Panc1 (cell line): Measurements from ENCODE around the gene CFAP77.

Experiments
- POLR2AphosphoS5 ChIP-seq: IDR thresholded peaks from 2 replicates; pipeline ENCODE4 v1.6.1; 2012; ENCODE audit warnings: mild to moderate bottlenecking, low read depth, low read length, moderate library complexity
- REST ChIP-seq, 2 experiments: IDR thresholded peaks; 2 replicates each; pipeline ENCODE4 v1.6.1; 2011 to 2012; ENCODE audit warnings: low read depth in 2 of 2, control low read depth in 1 of 2, low read length in 1 of 2, mild to moderate bottlenecking in 1 of 2, moderate library complexity in 1 of 2; ENCODE audit not compliant: insufficient read depth in 1 of 2
- TF ChIP-seq, protein P1 (sequence below): fragments of 450-650 bp; IDR thresholded peaks from 2 replicates; pipeline ENCODE4 v1.5.1; 2017; ENCODE audit warnings: mild to moderate bottlenecking

GRCh38 chr9:132591244-132591643 lies 181.2 kb downstream of the CFAP77 start:
- TF ChIP-seq REST (IDR thresholded peaks at IDR 0.05; ENCODE audit: insufficient read depth in 1 of 2, low read depth in 2 of 2, low read length in 1 of 2) (no peak), POLR2AphosphoS5 (no peak)
- TF ChIP-seq, protein P1, sequence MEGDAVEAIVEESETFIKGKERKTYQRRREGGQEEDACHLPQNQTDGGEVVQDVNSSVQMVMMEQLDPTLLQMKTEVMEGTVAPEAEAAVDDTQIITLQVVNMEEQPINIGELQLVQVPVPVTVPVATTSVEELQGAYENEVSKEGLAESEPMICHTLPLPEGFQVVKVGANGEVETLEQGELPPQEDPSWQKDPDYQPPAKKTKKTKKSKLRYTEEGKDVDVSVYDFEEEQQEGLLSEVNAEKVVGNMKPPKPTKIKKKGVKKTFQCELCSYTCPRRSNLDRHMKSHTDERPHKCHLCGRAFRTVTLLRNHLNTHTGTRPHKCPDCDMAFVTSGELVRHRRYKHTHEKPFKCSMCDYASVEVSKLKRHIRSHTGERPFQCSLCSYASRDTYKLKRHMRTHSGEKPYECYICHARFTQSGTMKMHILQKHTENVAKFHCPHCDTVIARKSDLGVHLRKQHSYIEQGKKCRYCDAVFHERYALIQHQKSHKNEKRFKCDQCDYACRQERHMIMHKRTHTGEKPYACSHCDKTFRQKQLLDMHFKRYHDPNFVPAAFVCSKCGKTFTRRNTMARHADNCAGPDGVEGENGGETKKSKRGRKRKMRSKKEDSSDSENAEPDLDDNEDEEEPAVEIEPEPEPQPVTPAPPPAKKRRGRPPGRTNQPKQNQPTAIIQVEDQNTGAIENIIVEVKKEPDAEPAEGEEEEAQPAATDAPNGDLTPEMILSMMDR: no peak
